ENCODE measurements around the gene KEL.
"Not testable (repeated sequence)": the region's sequence is repeated elsewhere in the genome, so short reads cannot be mapped to it uniquely, and the experiment has no call there.

Gene KEL

DNA sequence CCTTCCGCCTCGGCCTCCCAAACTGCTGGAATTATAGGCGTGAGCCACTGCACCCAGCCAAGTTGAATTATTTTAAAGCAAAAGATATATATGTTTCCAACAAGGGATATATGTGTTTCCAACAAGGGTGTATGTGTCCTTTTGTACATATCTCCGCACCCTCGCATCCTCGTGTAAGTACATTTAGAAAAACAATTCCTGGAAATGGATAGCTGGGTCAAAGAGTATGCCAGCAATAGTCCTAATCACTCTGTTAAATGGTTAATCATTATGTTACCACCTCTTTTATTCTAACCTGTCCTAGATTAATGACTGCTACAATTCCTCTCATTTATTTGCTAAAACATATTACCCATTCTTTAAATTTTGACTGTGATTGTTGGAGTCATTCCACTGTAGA lies 36.8 kb upstream of the KEL start:
- H3K27ac ChIP-seq (ENCODE audit: low read depth, low read length): no peak overlapping the region
- H3K27me3 ChIP-seq (ENCODE audit: control insufficient read depth in 1 of 2, insufficient read depth in 2 of 2, low read length in 2 of 2): no peaks in the 10 kb centered on the region
- no peak overlapping the region for H3K4me3 ChIP-seq (ENCODE audit: low read depth in 1 of 2, low read length in 2 of 2)

DNA sequence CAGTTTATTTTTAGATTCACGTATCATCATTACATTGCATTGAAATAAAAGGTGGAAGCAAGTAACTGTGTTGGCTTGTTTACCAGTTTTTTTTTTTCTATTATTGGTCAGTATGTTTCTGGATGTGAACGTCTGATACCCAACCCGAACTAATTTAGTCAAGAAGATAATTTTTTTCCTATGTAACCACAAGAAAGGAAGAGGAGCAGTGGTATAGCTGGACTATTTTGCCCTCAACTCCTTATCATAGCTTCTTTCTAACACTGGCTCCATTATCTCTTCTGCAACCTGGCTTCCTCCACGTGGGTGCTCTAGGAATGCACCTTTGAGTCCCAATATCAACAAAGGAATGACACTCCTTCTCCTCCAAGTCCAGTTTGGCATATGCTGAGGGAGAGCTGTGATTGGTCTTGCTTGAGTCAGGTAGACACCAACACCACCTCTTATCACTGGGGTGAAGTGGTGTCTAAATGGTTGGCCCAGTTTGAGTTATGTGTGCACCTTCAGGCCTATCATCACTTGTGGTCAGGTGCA lies 35.4 kb upstream of the KEL start:
- Histone ChIP-seq H3K36me3 (ENCODE audit: control insufficient read depth in 1 of 2, insufficient read depth in 2 of 2, low read length in 2 of 2) (no peaks in the 10 kb centered on the region), H3K9ac (ENCODE audit: low read depth in 1 of 2, low read length in 2 of 2) (no peak overlapping the region), H3K4me1 (ENCODE audit: control insufficient read depth in 1 of 2, insufficient read depth in 2 of 2, low read length in 2 of 2) (peaks cover 1 to 10% of the 10 kb centered on the region in 2 donors), H3K4me3 (ENCODE audit: low read depth in 1 of 2, low read length in 2 of 2) (no peak overlapping the region), H3K27ac (ENCODE audit: low read depth, low read length) (no peak overlapping the region), H3K27me3 (ENCODE audit: control insufficient read depth in 1 of 2, insufficient read depth in 2 of 2, low read length in 2 of 2) (no peaks in the 10 kb centered on the region), H3K9me3 (ENCODE audit: control insufficient read depth in 1 of 2, low read length in 2 of 2) (no peaks in the 10 kb centered on the region)

More for the DNA sequence above, 36.8 kb upstream of the KEL start:
- Histone ChIP-seq H3K36me3 (ENCODE audit: control insufficient read depth in 1 of 2, insufficient read depth in 2 of 2, low read length in 2 of 2) (no peaks in the 10 kb centered on the region), H3K9ac (ENCODE audit: low read depth in 1 of 2, low read length in 2 of 2) (no peak overlapping the region), H3K9me3 (ENCODE audit: control insufficient read depth in 1 of 2, low read length in 2 of 2) (no peaks in the 10 kb centered on the region), H3K4me1 (ENCODE audit: control insufficient read depth in 1 of 2, insufficient read depth in 2 of 2, low read length in 2 of 2) (peaks cover 10 to 14% of the 10 kb centered on the region in 2 donors)

DNA sequence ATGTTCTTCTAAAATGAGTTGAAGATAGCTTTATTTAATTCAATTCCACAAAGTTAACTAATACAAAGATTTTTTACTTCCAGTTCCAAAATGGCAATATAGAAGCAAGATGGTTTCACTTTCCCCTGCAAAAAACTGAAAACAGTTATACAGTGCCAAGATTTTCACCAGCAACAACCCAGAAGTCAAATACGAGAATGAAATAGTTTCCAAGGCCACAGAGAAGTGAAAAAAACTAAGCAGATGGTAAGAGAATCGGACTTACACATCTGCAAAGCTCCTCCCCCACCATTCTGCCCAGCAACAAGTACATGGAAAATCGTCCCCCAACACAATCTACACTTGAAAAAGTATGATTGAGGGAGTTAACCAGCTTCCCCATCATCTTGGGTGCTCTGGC lies 30.3 kb upstream of the KEL start:
- no peak overlapping the region for H3K4me3 ChIP-seq (ENCODE audit: low read depth in 1 of 2, low read length in 2 of 2)
- peaks cover 0 to under 1% of the 10 kb centered on the region in 2 donors for H3K4me1 ChIP-seq (ENCODE audit: control insufficient read depth in 1 of 2, insufficient read depth in 2 of 2, low read length in 2 of 2)

DNA sequence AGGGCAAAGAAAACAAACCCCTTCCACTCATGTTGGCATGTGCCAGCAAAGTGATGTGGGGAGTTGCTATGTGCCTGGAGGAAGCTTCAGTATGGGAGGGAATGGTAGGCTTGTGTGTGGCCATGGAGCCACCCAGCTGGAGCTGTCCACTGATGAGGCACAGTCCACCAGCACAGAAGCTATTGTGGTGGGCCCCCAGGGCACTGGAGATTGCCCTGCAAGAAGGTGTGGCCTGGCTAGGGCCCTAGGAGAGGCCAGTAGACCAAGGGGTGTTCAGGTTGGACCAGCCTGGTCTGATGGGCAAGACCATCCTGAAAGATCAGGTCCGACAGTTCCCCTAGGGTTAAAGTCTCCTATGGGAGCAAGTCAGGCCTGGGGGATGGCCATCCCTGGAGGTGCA lies 22.1 kb upstream of the KEL start:
- Histone ChIP-seq H3K9me3 (ENCODE audit: control insufficient read depth in 1 of 2, low read length in 2 of 2) (peaks cover 0 to 3% of the 10 kb centered on the region in 2 donors), H3K4me3 (ENCODE audit: low read depth in 1 of 2, low read length in 2 of 2) (no peak overlapping the region), H3K9ac (ENCODE audit: low read depth in 1 of 2, low read length in 2 of 2) (no peak overlapping the region), H3K27me3 (ENCODE audit: control insufficient read depth in 1 of 2, insufficient read depth in 2 of 2, low read length in 2 of 2) (no peaks in the 10 kb centered on the region), H3K4me1 (ENCODE audit: control insufficient read depth in 1 of 2, insufficient read depth in 2 of 2, low read length in 2 of 2) (no peaks in the 10 kb centered on the region), H3K36me3 (ENCODE audit: control insufficient read depth in 1 of 2, insufficient read depth in 2 of 2, low read length in 2 of 2) (no peaks in the 10 kb centered on the region), H3K27ac (ENCODE audit: low read depth, low read length) (no peak overlapping the region)

More for the DNA sequence above, 30.3 kb upstream of the KEL start:
- H3K27me3 ChIP-seq (ENCODE audit: control insufficient read depth in 1 of 2, insufficient read depth in 2 of 2, low read length in 2 of 2): no peaks in the 10 kb centered on the region
- H3K27ac ChIP-seq (ENCODE audit: low read depth, low read length): no peak overlapping the region
- H3K9ac ChIP-seq (ENCODE audit: low read depth in 1 of 2, low read length in 2 of 2): no peak overlapping the region
- no peaks in the 10 kb centered on the region for H3K36me3 ChIP-seq (ENCODE audit: control insufficient read depth in 1 of 2, insufficient read depth in 2 of 2, low read length in 2 of 2)
- H3K9me3 ChIP-seq (ENCODE audit: control insufficient read depth in 1 of 2, low read length in 2 of 2): no peaks in the 10 kb centered on the region

DNA sequence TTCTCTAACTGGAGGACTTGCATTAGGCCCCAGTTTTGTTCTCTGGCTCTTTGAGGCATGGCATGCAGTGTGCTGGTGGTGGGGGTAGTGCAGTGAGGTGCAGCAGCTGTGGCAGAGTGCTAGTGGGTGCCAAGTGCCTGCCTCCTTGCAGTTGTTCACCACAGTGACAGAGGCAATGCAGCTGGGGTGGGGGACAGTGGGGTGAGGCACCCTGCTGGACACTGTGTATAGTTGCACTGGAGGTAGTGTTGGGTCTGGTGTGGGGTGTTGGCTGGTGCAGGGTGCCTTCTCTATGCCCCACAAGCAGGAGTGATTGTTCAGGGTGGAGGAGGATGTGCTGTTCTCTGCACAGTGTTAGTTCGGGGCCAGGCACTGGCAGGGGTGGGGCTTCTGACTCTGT lies 21.7 kb upstream of the KEL start:
- Histone ChIP-seq H3K9ac (ENCODE audit: low read depth in 1 of 2, low read length in 2 of 2) (no peak overlapping the region), H3K36me3 (ENCODE audit: control insufficient read depth in 1 of 2, insufficient read depth in 2 of 2, low read length in 2 of 2) (no peaks in the 10 kb centered on the region), H3K4me1 (ENCODE audit: control insufficient read depth in 1 of 2, insufficient read depth in 2 of 2, low read length in 2 of 2) (no peaks in the 10 kb centered on the region), H3K9me3 (ENCODE audit: control insufficient read depth in 1 of 2, low read length in 2 of 2) (peaks cover 0 to 3% of the 10 kb centered on the region in 2 donors), H3K27me3 (ENCODE audit: control insufficient read depth in 1 of 2, insufficient read depth in 2 of 2, low read length in 2 of 2) (no peaks in the 10 kb centered on the region), H3K27ac (ENCODE audit: low read depth, low read length) (no peak overlapping the region), H3K4me3 (ENCODE audit: low read depth in 1 of 2, low read length in 2 of 2) (no peak overlapping the region)

DNA sequence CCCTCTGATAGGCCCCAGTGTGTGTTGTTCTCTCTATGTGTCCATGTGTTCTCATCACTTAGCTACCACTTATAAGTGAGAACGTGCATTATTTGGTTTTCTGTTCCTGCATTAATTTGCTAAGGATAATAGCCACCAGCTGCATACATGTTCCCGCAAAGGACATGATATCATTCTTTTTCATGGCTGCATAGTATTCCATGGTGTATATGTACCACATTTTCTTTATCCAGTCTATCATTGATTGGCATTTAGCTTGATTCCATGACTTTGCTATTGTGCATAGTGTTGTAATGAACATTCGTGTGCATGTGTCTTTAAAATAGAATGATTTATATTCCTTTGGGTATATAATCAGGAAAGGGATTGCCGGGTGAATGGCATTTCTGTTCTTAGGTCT lies 16.2 kb upstream of the KEL start:
- not testable (repeated sequence) for H3K27ac ChIP-seq (ENCODE audit: low read depth, low read length); H3K27me3 ChIP-seq (ENCODE audit: control insufficient read depth in 1 of 2, insufficient read depth in 2 of 2, low read length in 2 of 2); H3K4me3 ChIP-seq (ENCODE audit: low read depth in 1 of 2, low read length in 2 of 2)

DNA sequence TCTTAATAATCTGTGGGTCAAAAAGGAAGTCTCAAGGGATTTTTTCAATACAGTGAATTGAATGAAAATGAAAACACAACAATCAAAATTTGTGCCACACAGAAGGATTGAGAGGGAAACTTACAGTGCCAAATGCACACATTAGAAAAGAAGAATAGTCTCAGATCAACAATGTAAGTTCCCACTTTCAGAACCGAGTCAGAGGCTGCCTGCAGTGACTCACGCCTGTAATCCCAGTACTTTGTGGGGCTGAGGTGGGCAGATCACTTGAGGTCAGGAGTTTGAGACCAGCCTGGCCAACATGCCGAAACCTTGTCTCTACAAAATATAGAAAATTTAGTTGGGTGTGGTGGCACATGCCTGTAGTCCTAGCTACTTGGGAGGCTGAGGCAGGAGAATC lies 12.5 kb upstream of the KEL start:
- Histone ChIP-seq H3K9me3 (ENCODE audit: control insufficient read depth in 1 of 2, low read length in 2 of 2) (peaks cover 0 to 6% of the 10 kb centered on the region in 2 donors), H3K4me1 (ENCODE audit: control insufficient read depth in 1 of 2, insufficient read depth in 2 of 2, low read length in 2 of 2) (no peaks in the 10 kb centered on the region), H3K4me3 (ENCODE audit: low read depth in 1 of 2, low read length in 2 of 2) (no peak overlapping the region), H3K36me3 (ENCODE audit: control insufficient read depth in 1 of 2, insufficient read depth in 2 of 2, low read length in 2 of 2) (no peaks in the 10 kb centered on the region), H3K27ac (ENCODE audit: low read depth, low read length) (no peak overlapping the region), H3K27me3 (ENCODE audit: control insufficient read depth in 1 of 2, insufficient read depth in 2 of 2, low read length in 2 of 2) (no peaks in the 10 kb centered on the region), H3K9ac (ENCODE audit: low read depth in 1 of 2, low read length in 2 of 2) (no peak overlapping the region)

More for the DNA sequence above, 16.2 kb upstream of the KEL start:
- not testable (repeated sequence) for H3K4me1 ChIP-seq (ENCODE audit: control insufficient read depth in 1 of 2, insufficient read depth in 2 of 2, low read length in 2 of 2); H3K36me3 ChIP-seq (ENCODE audit: control insufficient read depth in 1 of 2, insufficient read depth in 2 of 2, low read length in 2 of 2); H3K9ac ChIP-seq (ENCODE audit: low read depth in 1 of 2, low read length in 2 of 2); H3K9me3 ChIP-seq (ENCODE audit: control insufficient read depth in 1 of 2, low read length in 2 of 2)

DNA sequence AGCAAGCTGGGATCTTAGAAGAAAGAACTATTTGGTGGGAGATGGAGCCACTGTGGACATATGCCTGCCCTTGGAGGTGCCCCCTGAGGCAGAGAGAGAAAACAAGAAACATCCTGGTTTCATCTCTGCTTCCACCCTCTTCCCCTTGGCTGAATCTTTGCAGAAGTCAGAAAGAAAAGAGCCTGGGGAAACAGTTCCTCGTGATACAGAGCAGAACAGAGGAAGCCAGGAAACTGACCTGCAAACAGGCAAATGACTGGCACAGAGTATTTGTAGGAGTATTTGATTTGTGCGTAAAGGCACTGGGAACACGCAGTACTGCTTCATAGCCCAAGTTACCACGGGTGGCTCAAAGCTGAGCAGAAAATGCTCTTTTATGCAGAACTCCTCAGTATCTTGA lies 7.0 kb upstream of the KEL start:
- Histone ChIP-seq H3K4me3 (ENCODE audit: low read depth in 1 of 2, low read length in 2 of 2) (no peak overlapping the region), H3K9me3 (ENCODE audit: control insufficient read depth in 1 of 2, low read length in 2 of 2) (no peaks in the 10 kb centered on the region), H3K27ac (ENCODE audit: low read depth, low read length) (no peak overlapping the region), H3K36me3 (ENCODE audit: control insufficient read depth in 1 of 2, insufficient read depth in 2 of 2, low read length in 2 of 2) (no peaks in the 10 kb centered on the region), H3K27me3 (ENCODE audit: control insufficient read depth in 1 of 2, insufficient read depth in 2 of 2, low read length in 2 of 2) (no peaks in the 10 kb centered on the region), H3K9ac (ENCODE audit: low read depth in 1 of 2, low read length in 2 of 2) (no peak overlapping the region), H3K4me1 (ENCODE audit: control insufficient read depth in 1 of 2, insufficient read depth in 2 of 2, low read length in 2 of 2) (peaks cover 4 to 5% of the 10 kb centered on the region in 2 donors)

DNA sequence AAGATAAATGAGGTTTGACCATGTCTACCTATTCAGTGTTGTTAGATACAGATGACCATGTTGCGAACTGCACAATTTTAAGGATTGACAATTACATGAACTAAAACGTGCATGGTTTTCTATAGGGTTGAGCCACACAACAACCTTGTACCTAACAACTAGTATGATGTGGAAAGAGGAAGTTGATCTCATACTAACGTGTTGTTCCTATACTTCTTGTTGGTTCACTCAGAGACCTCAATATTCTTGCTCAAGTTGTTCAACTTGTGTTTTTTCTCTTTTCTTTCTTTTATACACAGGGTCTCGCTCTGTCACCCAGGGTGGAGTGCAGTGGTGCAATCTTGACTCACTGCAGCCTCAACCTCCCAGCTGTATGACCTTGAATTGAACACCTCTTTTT lies 6.1 kb upstream of the KEL start:
- no peaks in the 10 kb centered on the region for H3K27me3 ChIP-seq (ENCODE audit: control insufficient read depth in 1 of 2, insufficient read depth in 2 of 2, low read length in 2 of 2)
- no peak overlapping the region for H3K27ac ChIP-seq (ENCODE audit: low read depth, low read length)
- H3K9ac ChIP-seq (ENCODE audit: low read depth in 1 of 2, low read length in 2 of 2): no peak overlapping the region
- H3K4me1 ChIP-seq (ENCODE audit: control insufficient read depth in 1 of 2, insufficient read depth in 2 of 2, low read length in 2 of 2): peaks cover 4 to 5% of the 10 kb centered on the region in 2 donors
- H3K36me3 ChIP-seq (ENCODE audit: control insufficient read depth in 1 of 2, insufficient read depth in 2 of 2, low read length in 2 of 2): no peaks in the 10 kb centered on the region
- H3K9me3 ChIP-seq (ENCODE audit: control insufficient read depth in 1 of 2, low read length in 2 of 2): no peaks in the 10 kb centered on the region
- H3K4me3 ChIP-seq (ENCODE audit: low read depth in 1 of 2, low read length in 2 of 2): no peak overlapping the region

DNA sequence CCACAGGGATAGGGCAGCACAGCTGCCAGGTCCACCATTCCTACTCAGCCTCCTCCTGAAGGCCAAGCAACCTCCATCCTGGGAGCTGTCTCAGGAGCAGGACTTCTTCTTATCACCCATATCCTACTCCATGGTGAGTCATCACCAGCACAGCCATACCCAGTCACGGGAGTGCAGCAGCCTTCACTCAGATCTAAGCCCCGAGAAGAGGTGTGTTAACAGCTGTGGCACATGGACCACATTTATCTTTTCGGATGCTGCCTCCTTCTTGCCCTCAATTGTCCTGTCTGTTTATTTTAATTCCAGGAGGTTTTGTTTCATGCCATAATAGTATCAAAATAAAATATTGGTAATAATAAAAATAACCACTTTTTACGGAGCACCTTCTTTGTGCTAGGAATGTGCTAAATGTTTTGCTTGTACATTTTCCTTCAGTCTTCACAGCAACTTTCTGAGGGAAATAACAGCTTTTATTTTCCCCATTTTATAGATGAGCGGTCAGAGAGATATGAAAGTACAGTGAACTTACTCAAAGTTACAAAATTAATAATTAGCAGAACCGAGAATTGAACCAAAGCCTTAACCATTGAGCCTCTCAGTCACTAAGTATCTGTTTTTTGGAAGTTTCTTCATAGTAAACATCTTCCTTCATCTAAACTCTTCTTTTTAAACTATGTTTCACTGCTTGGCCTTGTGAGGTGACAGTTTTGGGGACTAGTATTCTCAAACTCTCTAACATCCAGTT lies 2.5 kb upstream of the KEL start:
- Histone ChIP-seq H3K36me3 (ENCODE audit: control insufficient read depth in 1 of 2, insufficient read depth in 2 of 2, low read length in 2 of 2) (no peaks in the 10 kb centered on the region), H3K9me3 (ENCODE audit: control insufficient read depth in 1 of 2, low read length in 2 of 2) (no peaks in the 10 kb centered on the region), H3K4me3 (ENCODE audit: low read depth in 1 of 2, low read length in 2 of 2) (no peak overlapping the region), H3K27me3 (ENCODE audit: control insufficient read depth in 1 of 2, insufficient read depth in 2 of 2, low read length in 2 of 2) (no peaks in the 10 kb centered on the region), H3K27ac (ENCODE audit: low read depth, low read length) (no peak overlapping the region), H3K4me1 (ENCODE audit: control insufficient read depth in 1 of 2, insufficient read depth in 2 of 2, low read length in 2 of 2) (peaks cover 4 to 5% of the 10 kb centered on the region in 2 donors), H3K9ac (ENCODE audit: low read depth in 1 of 2, low read length in 2 of 2) (no peak overlapping the region)
